Activated CD4-positive, alpha-beta T cell treated with anti-CD3 and anti-CD28 coated beads for 1 hour (primary cell): ENCODE results near the gene WNT7A.
"Not testable (repeated sequence)": the region's sequence is repeated elsewhere in the genome, so short reads cannot be mapped to it uniquely, and the experiment has no call there.

Experiments used
- DNase-seq: peaks from one replicate; pipeline ENCODE4 v3.0.0-alpha.2; 2020

The WNT7A gene

DNA sequence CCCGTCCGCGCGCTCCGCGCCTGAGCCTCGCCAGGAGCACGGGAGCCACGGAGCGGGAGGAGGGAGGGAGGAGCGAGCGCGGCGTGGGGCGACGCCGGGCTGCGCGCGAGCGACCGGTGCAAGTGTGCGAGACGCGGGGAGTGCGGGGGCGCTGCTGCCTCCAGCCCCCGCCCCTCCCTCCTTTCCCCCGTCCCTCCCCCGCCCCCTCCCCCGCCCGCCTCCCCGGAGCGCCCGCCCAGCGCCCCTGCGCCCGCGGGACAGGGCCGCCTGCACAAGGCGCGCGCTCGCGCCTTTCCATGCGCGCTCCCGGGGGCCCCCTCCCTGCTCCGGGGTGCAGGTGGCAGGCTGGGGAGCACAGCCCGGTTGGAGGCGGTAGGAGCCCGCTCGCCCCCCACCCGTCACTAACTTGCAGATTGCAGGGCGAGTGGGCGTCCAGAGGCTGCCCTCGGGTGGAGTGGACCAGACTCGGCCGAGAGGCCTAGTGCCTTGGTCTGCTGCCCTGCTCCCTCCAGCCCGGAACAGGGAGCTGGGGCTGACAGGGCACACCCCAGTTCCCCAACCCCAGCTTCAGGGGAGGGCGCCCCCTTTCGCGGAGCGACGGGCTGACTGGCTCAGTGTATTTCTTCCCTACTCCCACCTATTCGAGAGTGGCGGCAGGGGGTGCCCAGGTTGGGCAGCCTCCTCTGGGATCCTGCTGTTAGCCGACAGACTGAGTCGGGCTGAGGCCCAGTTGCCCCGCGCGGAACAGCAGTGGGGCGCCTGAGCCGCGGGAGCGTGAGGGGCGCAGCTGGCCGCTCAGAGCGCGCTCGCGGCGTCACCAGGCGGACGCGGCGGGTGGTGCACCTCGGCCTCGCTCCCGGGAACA is at the start of gene WNT7A:
Gene WNT7A, minus strand, starts transcription at position 126 of the 865 bp plus-strand sequence. CDS start 255 bp downstream, outside the sequence.
- peak; percentile 46 for DNase-seq

DNA sequence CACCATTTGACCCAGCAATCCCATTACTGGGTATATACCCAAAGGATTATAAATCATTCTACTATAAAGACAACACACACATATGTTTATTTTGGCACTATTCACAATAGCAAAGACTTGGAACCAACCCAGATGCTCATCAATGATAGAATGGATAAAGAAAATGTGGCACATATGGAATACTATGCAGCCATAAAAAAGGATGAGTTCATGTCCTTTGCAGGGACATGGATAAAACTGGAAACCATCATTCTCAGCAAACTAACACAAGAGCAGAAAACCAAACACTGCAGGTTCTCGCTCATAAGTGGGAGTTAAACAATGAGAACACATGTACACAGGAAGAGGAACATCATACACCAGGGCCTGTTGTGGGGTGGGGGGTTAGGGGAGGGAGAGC is 48.9 kb upstream of the WNT7A start:
- DNase-seq: not testable (repeated sequence)

DNA sequence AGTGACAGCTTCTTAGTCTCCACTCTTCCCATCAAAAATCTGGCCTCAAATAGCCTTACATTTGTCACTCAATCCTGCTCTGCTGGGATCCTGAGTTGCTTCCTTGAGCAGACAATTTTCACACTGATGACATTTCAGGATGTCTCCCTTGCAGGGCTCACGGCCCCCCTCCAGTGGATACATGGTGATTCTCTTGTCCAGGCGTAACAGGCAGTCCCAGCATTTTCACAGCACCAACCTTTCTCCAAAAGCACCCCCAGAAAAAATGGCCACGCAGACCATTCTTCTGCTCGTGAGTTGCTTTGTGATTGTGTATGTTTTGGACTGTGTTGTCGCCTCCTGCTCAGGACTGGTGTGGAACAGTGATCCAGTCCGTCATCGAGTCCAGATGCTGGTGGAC is 47.4 kb upstream of the WNT7A start:
- no peak for DNase-seq

DNA sequence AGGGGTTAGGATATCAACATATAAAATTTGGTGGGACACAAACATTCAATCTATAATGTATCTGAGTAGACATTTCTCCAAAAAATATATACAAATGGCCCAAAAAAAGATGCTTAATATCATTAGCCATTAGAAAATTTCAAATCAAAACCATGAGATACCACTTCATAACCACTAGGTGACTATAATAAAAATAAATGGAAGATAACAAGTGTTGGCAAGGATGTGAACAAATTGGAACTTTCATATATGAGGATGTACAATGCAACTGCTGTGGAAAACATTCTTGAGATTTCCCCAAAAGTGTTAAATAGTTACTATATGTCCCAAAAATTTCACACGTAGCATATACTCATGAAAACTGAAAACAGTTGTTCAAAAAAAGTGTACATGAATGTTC is 36.5 kb upstream of the WNT7A start:
- no peak for DNase-seq

DNA sequence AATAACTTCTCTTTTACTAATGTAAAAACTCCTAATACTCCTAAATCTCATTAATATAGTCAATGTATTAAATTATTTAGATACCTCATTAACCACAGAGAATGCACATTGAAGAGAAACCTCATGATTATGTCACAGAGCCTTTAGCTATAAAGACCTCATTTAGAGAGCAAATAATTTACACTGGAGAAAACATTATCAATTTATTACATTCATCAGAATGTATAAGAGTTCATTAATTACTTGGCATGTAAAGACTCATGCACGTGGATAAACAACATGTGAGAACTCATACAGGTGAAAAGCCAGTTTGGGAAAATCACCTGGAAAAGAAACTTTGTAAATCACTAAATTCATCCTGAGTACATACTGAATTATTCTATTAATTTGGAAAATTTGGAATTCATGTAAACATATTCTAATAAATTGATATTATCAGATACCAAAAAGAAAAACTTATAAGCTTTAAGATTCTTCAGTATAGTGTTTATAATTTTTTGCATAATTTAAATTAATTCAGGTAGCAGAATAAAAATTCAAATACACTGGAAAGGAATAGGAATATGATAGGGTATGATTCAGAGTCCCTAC is 22.9 kb upstream of the WNT7A start:
- no peak for DNase-seq

DNA sequence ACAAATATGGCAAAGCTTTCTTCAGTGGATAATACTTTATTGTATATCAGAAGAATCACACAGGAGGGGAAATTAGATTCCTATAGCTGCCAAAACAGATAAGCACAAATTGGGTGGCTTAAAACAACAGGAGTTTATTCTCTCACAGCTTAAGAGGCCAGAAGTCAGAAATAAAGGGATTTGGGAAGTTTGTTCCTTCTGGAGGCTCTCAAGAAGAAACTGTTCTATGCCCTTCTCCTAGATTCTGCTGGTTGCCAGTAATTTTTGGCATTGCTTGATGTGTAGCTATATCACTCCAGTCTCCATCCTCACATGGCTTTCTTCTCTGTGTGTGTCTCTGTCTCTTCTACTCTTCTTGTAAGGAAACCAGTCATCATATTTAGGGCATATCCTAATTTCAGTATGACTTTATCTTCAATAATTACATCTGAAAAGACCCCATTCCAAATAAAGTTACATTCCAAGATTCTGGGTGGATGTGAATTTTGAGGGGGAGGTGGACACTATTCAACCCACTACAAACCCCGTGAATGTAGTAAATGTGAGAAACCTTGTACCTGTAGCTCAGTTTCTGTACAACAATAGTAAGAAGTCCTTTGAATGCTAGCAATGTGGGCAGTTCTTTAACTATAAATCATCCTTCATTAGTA is 22.2 kb upstream of the WNT7A start:
- no peak for DNase-seq

DNA sequence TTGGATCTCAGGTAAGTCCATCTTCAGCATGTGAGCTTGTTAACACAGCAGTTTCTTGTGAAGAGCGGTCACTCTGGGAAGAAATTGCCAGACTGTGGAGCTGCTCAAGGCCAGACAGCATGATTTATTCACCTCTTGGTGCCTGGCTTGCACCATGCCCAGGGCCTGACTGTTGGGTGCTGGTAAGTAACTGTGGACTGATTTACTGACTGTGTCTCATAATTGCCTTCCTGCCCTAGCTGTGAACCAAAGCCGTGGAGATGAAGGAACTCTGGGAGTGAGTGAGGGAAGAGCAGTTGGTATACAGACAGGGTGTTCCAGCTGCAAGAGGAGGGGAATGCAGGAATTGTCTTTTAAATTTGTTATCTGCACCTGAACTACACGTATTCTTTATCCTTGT is 18.5 kb upstream of the WNT7A start:
- DNase-seq: no peak

DNA sequence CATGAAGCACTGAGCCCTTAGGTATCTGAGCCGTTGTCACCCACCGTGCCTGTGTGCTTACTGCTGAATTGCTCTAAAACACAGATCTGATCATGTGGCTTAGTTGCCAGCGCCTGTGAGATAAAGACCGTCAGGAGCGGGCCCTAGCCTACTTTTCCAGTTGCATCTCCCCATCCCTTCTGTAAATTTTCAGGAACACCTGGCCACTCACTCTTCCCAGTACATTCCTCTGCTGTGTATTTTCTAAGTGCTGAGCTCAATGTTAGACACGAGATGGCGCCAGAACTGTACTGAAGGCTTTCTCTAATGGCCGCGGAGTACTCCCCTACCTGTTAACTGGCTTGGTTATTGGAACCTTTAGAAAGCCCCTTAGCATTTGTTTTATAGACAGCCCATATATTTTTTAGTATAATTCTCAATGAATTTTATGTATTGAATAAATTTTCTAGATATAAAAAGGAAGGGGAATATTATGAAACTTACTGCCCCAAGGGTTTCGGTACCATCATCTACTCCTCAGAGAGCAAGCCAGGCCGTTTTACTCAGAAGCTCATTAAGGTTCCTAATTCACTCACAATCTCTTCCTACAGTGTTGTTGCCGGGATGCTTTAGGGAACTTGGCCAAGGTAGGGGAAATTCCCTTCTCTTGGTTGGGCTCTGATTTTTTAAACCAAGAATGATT is 16.7 kb upstream of the WNT7A start:
- DNase-seq: peak; percentile 37

DNA sequence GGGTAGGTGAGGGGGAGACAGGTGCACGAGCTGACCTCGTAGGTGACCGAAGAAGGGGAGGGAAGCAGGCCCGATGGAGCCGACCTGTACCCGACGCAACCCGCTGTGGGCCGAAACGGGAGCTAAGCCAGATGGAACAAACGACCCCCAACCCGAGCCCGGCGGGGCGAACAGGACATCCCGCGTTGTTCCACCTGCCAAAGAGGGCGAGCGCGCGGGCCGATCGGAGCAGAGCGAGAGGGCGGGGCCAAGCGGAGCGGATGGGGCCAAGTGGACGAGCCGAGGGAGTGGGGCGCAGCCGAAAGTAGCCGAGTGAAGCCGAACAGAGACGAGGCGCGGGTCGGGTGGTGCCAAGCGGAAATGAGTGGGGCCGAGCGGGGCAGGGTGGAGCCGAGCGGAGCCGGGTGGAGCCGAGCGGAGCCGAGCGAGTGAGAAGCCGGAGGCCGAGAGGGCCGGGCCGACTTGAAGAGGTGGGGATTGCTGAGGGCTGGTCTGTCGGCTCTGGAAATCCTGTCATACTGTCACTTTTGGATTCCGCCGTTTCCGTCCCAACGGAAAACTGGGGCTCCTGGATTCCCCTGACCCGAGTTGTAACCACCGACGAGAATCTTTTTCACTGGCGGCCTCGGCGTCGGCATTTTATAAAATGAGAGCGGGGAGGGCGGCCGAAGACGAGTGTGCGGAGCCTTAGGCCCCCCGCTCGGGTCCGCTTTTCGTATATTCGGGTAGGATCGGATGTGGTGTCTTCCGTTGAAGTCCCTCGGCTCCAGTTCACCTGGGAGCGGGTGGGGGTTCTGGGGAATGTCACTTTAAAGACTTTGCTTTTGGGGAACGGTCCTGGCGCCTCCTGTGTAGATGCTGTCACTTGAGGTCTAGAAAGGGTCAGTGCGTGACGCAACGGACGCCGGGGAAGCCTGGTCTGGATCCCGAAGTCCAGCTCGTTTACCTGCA is 15.6 kb upstream of the WNT7A start:
- DNase-seq: peak; percentile 90

DNA sequence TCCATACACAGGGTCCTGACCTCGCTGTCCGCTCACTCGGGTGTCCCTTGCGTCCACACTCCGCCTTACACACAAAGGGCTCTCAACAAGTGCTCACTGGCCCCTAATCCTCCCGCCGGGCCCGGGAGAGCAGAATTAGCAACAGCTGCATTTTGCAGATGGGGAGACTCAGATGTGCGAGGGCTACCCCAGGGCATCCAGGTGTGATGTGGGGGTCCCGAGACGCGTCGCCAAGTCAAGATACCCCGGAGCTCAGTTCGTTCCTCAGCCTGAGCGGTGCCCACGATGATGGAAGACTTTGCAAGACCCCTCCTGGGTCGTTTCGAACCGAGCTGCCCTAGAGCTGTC is 14.9 kb upstream of the WNT7A start:
- no peak for DNase-seq

DNA sequence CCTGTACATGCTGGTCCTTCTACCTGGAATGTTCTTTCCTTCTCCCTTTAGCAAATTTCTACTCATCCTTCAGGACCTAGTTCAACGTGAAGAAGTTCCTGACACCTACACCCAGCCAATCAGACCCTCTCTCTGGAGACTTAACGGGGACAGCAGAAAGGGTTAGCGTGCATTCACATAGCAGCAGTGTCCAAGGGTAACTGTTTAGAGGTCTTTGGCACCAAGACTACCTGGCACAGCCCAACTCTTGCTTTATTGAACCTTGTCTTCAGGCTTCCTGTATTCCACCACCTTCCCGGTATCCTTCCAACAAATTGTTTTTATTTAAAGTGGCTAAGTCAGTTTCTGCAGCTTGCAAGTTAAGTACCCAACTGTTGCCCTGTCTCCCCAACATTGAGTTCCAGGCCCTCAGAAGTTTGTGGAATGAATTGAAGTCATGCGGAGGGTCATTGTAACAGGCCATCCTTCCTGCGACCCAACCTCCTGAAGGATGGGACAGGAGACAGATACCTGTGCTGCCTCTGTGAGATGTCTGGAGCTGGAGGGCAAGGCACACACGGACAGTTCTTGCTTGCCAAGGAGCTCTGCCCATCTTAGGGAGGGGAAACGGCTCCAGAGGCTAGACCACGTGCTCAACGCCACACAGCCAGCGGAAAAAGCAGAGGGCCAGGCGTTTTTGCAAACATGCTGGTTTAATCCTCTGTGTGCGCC is 14.4 kb upstream of the WNT7A start:
- no peak for DNase-seq

DNA sequence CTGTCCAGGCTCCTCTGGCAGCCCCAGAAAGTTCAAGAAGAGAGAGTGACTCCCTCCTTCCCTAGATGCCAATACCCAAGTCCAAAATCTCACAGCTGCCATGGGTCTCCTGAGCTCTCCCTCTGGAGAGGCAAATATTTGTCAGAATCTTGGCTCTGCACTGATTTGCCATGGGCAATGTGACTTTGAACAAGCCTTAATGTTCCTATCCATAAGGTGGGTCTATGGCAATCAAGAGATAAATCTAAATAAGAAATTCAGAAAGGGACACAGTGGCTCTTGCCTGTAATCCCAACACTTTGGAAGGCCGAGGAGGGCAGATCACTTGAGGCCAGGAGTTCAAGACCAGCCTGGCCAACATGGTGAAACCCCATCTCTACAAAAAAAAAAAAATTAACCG is 12.4 kb upstream of the WNT7A start:
- DNase-seq: no peak

DNA sequence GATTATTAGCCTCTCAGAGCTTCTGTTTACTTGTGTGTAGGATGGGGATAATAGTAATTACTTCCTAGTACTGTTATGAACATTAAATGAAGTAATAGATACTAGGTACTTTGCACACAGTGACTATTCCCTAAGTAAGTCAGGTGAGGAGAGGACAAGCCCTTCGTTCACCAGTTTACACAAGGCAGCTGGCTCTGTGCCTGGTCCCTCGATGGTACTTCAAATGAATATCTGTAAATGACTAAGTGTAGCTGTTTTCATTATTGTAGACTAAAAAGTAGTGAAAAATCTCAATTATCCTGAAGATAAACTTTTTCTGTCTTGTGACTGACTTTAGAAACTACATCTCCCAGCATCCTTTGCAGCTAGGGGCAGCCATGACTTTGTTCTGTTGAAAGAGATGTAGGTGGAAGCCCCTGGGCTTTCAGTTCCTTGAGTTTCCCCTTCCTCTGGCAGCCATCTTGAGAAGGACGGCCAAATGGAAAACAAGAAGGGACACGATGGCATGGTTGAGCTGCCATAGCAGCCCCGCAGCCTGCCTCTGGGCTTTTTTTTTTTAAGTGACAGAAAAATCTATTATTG is 11.7 kb upstream of the WNT7A start:
- no peak for DNase-seq

DNA sequence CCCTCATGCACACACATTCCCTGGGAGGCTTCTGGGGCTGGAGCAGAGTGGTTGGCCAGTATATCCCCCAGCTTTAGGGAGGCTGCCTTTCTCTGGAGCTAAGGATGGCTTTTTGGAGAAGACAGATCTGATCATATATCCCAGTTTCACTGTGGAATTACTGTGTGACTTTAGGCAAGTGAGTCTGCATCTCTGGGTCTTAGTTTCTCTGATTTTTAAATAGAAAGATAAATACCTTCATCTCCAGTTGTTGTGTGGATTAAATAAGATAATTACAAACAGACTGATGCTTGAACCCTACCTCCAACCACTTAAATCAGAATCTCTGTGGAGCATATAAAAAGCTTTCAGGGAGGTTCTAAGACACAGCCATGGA is 11.1 kb upstream of the WNT7A start:
- DNase-seq: no peak

DNA sequence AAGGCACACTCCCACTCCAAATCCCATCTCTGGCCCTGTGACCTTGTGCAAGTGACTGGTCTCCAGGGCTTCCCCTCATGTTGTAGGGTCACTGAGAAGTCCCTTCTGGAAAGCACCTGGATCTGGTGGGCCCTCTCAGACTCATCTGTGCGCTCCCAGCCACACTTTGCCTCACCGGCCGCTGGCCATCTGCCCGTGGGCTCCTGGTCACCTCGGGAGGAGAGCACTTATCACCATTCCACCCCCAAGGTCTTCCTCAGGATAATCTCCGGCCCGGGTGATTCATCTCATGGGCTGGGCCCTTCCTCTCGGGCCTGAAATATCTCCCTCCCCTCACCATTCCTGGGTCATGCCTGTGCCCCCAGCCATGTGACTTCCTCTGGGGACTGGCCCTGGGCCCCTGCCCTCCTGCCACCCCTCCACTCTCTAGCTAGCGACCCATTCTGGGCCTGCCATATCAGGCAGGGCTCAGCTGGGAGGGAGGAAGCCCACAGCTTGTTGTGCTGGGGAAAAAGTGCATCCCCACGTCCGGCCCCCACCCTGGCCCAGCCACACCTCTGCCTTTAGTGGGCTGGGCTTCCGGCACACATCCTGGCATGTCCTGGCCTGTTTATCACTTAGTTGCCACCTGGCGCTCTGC is 10.6 kb upstream of the WNT7A start:
- peak; percentile 26 for DNase-seq

DNA sequence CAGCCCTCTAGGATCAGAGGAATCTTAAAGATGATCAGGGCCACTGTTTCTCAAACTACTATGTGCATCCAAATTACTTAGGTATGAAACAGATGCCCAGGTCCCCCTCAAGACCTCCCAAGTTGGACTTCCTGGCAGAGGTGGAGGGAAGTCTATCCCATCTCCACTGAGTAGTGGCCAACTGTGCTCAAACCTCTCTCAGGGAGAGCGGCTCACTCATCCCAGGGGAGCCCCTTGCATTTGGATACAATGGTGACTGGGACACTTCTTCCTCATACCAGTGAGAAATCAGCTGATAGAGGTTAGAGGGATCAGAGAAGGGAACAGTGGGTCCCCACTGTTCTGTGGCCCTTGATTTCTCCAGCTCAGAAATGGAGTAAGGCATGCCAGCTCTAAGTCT is 8.7 kb upstream of the WNT7A start:
- DNase-seq: no peak

DNA sequence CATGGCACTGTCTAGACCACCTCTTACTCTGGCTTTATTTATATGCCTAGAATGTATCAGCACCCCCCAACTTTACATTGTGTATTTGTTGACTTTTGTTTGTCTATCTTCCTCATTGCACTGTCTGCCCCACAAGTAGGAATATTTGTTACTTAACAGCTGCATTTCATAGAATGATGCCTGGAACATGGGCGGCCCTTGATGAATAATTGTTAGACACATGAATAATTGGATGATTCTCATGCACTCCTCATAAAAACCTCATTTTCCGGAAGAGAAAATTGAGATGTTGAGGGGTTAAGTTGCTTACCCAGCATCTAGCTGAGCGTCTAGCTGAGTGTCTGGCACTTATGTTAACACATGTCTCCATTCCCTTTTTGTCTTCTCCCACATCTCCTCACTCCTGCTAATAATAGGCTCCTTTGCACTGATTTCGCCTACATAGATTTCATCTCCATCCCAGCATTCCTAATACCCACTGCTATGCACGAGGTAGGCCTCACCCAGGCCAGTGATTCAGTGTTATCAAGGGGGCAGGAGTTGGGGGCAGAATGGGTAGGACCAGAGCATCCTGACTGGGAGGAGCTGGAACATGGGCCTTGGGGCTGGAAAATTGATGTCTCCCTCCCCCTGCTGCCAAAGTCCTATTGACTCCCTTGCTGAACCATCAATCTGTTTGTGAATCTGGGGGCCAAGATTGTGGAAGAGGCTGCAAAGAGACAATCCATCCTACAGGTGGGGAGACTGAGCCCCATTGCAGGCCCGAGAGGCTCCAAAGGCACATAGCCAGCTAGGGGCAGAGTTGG is 7.8 kb upstream of the WNT7A start:
- no peak for DNase-seq

DNA sequence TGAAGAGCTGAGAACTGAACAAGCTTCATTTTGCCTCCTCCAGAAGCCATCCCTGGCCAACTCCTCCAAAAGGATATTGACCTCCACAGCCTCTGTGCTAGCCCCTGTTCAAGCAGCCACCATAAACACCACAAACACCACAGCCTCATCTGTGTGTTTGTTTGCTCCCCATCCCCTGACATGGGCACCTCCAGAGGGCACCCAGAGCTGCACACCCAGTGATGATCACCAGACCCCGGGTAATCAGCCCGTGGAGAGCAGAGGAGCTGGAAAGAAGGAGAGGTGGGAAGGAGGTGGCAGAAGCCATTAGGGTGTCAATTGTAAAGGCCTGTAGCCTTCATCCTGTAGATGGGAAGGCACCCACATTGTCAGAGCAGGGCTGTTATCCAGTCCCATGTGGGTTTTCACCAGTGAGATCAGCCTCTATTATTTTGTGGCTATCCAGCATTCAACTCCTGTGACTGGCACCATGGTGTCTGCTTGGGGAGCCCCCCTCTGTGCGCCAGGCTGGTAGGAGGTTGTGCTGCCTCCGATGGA is 6.8 kb upstream of the WNT7A start:
- no peak for DNase-seq

DNA sequence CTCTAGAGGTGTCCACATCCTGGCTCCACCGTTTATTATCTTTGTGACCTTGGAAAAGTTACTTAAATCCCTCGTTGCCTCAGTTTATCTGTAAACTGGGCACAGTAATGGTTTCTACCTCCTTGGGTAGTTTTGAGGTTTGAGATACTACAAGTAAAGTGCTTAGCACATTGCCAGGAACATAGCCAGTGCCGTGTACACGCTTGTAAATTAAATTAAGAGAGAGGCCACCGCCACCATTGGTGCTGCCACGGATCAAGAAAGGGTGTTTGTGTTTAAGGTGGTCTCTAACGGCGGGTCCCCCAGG is 5.8 kb upstream of the WNT7A start:
- no peak for DNase-seq
